K562 (cell line): ENCODE results near the gene AQP9. TPM values are rescaled to one million over a fixed set of nuclear protein-coding genes. Genes with fewer than 3 reads are reported as not detected.
A peak's percentile ranks its signal among the peaks of the same experiment; 100 is the strongest.

Experiments
- BRD4 ChIP-seq: fragments of 200-600 bp; sonication (generic); IDR thresholded peaks from 2 replicates; pipeline ENCODE4 v1.6.1; 2017; ENCODE audit warnings: inconsistent platforms
- DPF2 ChIP-seq: fragments of 450-650 bp; IDR thresholded peaks from 2 replicates; pipeline ENCODE4 v1.6.1; 2016
- EHMT2 ChIP-seq: fragments of 450-650 bp; IDR thresholded peaks from 2 replicates; pipeline ENCODE4 v1.6.1; 2018; ENCODE audit warnings: antibody characterized with exemption
- ELF4 ChIP-seq: fragments of 450-650 bp; formaldehyde crosslinking; IDR thresholded peaks from 2 replicates; pipeline ENCODE4 v1.4.0; 2022; ENCODE audit warnings: missing genetic modification characterization
- L3MBTL2 ChIP-seq: fragments of 450-650 bp; IDR thresholded peaks from 2 replicates; pipeline ENCODE4 v1.6.1; 2016; ENCODE audit warnings: mild to moderate bottlenecking, moderate library complexity
- NFE2 ChIP-seq: IDR thresholded peaks from 2 replicates; pipeline ENCODE4 v1.6.1; 2014; ENCODE audit warnings: antibody characterized with exemption, low read depth
- PRMT5 ChIP-seq: sonication (generic); formaldehyde crosslinking; IDR thresholded peaks from 2 replicates; pipeline ENCODE4 v1.5.0; 2020; ENCODE audit warnings: missing genetic modification reagents
- PRPF4 ChIP-seq: fragments of 200-400 bp; formaldehyde crosslinking; IDR thresholded peaks from one replicate; pipeline ENCODE4 v1.6.1; 2017; ENCODE audit warnings: low read length, low read depth, mild to moderate bottlenecking; ENCODE audit not compliant: insufficient read depth, poor library complexity, severe bottlenecking
- PTBP1 ChIP-seq: fragments of 200-400 bp; formaldehyde crosslinking; IDR thresholded peaks from 2 replicates; pipeline ENCODE4 v1.6.1; 2017; ENCODE audit warnings: low read depth, low read length
- RCOR1 ChIP-seq, 2 experiments: IDR thresholded peaks; 2 replicates each; pipeline ENCODE4 v1.6.1; 2012; ENCODE audit warnings: low read depth in 2 of 2, low read length in 2 of 2, borderline replicate concordance in 1 of 2, improper control_type of control experiment in 1 of 2
- ZFP1 ChIP-seq: fragments of 450-650 bp; formaldehyde crosslinking; IDR thresholded peaks from 2 replicates; pipeline ENCODE4 v1.4.0; 2020; ENCODE audit warnings: mild to moderate bottlenecking, mixed read lengths
- ZKSCAN3 ChIP-seq: fragments of 250-450 bp; sonication (Bioruptor Pico); IDR thresholded peaks from 2 replicates; pipeline ENCODE4 v1.4.0; 2020
- polyA plus RNA-seq, 8 experiments: library from polyadenylated mRNA; depleted of rRNA in 4 of 8; stranded (reverse) in 5 of 8; unstranded in 3 of 8; fragments of >200 nt; fragmentation: Nextera tagmentation in 2 of 8; fragmentation: Illumina TruSeq in 1 of 8; extraction: Ambion mirVana in 2 of 8; extraction: Trizol in 1 of 8; gene quantifications; 2 replicates each; pipeline versions ENCODE4 v1.2.1 to v1.2.3, GENCODE V29; 2011 to 2014; ENCODE audit warnings: inconsistent platforms in 1 of 8, missing spikeins in 1 of 8
- total RNA-seq, 7 experiments: library from RNA; depleted of rRNA in 6 of 7; stranded (reverse); fragments of >200 nt in 6 of 7; fragmentation: Illumina TruSeq in 2 of 7; extraction: Trizol in 2 of 7; gene quantifications; 2 replicates each; pipeline versions ENCODE4 v1.2.1 to v1.2.3, GENCODE V29; 2011 to 2021; ENCODE audit warnings: low replicate concordance in 1 of 7
- TF ChIP-seq, protein P1 (sequence below), 2 experiments: fragments of 450-650 bp; formaldehyde crosslinking in 1 of 2; IDR thresholded peaks; 2 replicates each; pipeline versions ENCODE4 v1.4.0 to v1.6.1; 2014 to 2020; ENCODE audit warnings: mild to moderate bottlenecking in 2 of 2, borderline replicate concordance in 1 of 2, low read depth in 1 of 2
- TF ChIP-seq, protein P2 (sequence below): fragments of 450-650 bp; IDR thresholded peaks from 2 replicates; pipeline ENCODE4 v1.6.1; 2016; ENCODE audit warnings: missing biosample characterization, missing genetic modification characterization
- TF ChIP-seq, protein P3 (sequence below): fragments of 450-650 bp; formaldehyde crosslinking; IDR thresholded peaks from 2 replicates; pipeline ENCODE4 v1.4.0; 2022; ENCODE audit warnings: missing genetic modification characterization
- TF ChIP-seq, protein P4 (sequence below): fragments of 200-800 bp; sonication (Bioruptor generic); IDR thresholded peaks from 2 replicates; pipeline ENCODE4 v1.6.1; 2017; ENCODE audit warnings: missing genetic modification characterization, missing compliant biosample characterization

The AQP9 gene
- total and polyA plus RNA-seq, 9 of the 15 experiments (the other 6 are each of a cell fraction or from before 2014, with no cell fraction given) = 0.04 to 0.33 (median 0.07) TPM; not detected in 4

DNA sequence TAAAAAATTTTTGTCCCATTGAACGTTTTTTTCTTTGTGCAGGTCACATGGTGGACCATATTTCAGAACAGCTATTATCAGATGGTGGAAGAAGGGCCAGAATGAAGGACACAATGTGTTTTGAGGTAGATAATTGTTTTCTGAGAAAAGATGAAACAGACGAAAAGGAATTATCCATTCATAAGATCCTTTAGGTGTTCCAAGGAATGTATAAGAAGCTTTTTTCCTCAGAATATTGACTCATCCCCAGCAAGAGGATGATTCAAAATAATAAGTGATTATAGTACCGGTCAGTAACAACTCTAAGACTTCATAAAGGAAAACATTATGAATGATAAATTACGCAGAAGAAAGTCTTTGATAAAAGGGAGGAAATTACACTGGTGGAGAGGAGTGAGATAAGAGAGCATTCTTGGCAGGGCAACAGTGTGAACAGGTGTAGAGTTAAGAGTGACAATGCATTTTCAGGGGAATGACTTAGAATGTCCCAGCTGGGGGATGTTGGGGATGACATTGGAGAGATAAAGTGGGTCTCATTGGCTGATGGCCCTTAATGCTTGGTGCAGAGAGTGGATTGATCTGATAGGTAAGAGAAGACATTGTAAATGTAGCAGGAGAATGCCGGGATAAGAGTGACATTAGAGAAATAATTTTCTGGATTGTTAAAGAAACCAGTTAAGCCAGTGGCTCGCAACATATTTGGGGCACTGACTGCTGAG, 27.0 kb upstream of the AQP9 start (continued):
- TF ChIP-seq, protein P1, sequence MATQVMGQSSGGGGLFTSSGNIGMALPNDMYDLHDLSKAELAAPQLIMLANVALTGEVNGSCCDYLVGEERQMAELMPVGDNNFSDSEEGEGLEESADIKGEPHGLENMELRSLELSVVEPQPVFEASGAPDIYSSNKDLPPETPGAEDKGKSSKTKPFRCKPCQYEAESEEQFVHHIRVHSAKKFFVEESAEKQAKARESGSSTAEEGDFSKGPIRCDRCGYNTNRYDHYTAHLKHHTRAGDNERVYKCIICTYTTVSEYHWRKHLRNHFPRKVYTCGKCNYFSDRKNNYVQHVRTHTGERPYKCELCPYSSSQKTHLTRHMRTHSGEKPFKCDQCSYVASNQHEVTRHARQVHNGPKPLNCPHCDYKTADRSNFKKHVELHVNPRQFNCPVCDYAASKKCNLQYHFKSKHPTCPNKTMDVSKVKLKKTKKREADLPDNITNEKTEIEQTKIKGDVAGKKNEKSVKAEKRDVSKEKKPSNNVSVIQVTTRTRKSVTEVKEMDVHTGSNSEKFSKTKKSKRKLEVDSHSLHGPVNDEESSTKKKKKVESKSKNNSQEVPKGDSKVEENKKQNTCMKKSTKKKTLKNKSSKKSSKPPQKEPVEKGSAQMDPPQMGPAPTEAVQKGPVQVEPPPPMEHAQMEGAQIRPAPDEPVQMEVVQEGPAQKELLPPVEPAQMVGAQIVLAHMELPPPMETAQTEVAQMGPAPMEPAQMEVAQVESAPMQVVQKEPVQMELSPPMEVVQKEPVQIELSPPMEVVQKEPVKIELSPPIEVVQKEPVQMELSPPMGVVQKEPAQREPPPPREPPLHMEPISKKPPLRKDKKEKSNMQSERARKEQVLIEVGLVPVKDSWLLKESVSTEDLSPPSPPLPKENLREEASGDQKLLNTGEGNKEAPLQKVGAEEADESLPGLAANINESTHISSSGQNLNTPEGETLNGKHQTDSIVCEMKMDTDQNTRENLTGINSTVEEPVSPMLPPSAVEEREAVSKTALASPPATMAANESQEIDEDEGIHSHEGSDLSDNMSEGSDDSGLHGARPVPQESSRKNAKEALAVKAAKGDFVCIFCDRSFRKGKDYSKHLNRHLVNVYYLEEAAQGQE (IDR thresholded peaks at IDR 0.05; ENCODE audit: borderline replicate concordance) = peak; percentile 30; the same call in 1 of the 2 replicates
- TF ChIP-seq, protein P1 (CRISPR knock-in tag; IDR thresholded peaks at IDR 0.05; ENCODE audit: low read depth) = no peak
- TF ChIP-seq, protein P2, sequence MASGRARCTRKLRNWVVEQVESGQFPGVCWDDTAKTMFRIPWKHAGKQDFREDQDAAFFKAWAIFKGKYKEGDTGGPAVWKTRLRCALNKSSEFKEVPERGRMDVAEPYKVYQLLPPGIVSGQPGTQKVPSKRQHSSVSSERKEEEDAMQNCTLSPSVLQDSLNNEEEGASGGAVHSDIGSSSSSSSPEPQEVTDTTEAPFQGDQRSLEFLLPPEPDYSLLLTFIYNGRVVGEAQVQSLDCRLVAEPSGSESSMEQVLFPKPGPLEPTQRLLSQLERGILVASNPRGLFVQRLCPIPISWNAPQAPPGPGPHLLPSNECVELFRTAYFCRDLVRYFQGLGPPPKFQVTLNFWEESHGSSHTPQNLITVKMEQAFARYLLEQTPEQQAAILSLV (tag) = peak; percentile 71; the same call in 1 of the 2 replicates
- TF ChIP-seq L3MBTL2 (no peak; the same call in 1 of the 2 replicates), EHMT2 (peak; percentile 85), ELF4 (peak; percentile 74; the same call in 1 of the 2 replicates), PRPF4 (no peak), DPF2 (peak; percentile 99), PTBP1 (no peak), NFE2 (peak; percentile 98), ZKSCAN3 (CRISPR knock-in tag) (no peak), RCOR1 (IDR thresholded peaks at IDR 0.05; ENCODE audit: borderline replicate concordance in 1 of 2, low read depth in 2 of 2, low read length in 2 of 2) (peak; percentile 53 to 91; a peak in 3 of 4 replicates), BRD4 (no peak; the same call in none of the 2 replicates), PRMT5 (CRISPR knock-in tag) (no peak), ZFP1 (CRISPR knock-in tag) (no peak)
- TF ChIP-seq, protein P3, sequence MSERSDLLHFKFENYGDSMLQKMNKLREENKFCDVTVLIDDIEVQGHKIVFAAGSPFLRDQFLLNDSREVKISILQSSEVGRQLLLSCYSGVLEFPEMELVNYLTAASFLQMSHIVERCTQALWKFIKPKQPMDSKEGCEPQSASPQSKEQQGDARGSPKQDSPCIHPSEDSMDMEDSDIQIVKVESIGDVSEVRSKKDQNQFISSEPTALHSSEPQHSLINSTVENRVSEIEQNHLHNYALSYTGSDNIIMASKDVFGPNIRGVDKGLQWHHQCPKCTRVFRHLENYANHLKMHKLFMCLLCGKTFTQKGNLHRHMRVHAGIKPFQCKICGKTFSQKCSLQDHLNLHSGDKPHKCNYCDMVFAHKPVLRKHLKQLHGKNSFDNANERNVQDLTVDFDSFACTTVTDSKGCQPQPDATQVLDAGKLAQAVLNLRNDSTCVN (CRISPR knock-in tag) = no peak
- TF ChIP-seq, protein P4, sequence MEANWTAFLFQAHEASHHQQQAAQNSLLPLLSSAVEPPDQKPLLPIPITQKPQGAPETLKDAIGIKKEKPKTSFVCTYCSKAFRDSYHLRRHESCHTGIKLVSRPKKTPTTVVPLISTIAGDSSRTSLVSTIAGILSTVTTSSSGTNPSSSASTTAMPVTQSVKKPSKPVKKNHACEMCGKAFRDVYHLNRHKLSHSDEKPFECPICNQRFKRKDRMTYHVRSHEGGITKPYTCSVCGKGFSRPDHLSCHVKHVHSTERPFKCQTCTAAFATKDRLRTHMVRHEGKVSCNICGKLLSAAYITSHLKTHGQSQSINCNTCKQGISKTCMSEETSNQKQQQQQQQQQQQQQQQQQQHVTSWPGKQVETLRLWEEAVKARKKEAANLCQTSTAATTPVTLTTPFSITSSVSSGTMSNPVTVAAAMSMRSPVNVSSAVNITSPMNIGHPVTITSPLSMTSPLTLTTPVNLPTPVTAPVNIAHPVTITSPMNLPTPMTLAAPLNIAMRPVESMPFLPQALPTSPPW (CRISPR knock-in tag) = peak; percentile 52; the same call in 1 of the 2 replicates
